Measurements from ENCODE around the gene SCN10A.

SCN10A gene

DNA sequence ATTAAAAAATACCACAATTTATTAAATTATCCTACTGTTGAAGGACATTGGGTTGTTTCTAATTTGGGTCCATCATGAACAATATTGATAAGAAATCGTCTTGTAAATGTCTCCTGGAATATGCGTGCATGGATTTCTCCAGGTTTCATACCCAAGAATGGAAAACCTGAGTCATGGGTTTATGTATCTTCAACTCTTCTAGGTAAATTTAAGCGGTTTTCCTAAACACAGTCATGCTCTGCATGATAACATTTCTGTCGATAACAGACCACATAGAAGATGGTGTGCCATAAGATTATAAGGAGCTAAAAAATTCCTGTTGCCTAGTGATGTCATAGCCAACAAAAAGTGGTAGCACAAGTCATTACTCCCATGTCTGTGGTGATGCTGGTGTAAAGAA is 126.7 kb downstream of the SCN10A start:
- TF ChIP-seq, protein P1, sequence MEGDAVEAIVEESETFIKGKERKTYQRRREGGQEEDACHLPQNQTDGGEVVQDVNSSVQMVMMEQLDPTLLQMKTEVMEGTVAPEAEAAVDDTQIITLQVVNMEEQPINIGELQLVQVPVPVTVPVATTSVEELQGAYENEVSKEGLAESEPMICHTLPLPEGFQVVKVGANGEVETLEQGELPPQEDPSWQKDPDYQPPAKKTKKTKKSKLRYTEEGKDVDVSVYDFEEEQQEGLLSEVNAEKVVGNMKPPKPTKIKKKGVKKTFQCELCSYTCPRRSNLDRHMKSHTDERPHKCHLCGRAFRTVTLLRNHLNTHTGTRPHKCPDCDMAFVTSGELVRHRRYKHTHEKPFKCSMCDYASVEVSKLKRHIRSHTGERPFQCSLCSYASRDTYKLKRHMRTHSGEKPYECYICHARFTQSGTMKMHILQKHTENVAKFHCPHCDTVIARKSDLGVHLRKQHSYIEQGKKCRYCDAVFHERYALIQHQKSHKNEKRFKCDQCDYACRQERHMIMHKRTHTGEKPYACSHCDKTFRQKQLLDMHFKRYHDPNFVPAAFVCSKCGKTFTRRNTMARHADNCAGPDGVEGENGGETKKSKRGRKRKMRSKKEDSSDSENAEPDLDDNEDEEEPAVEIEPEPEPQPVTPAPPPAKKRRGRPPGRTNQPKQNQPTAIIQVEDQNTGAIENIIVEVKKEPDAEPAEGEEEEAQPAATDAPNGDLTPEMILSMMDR (IDR thresholded peaks at IDR 0.05; ENCODE audit: extremely low read depth, insufficient read depth, missing control alignments), result no peak
- no peak for DNase-seq (ENCODE audit: low spot score)
- in situ Hi-C loops (cut with MboI; ENCODE audit: low pct_unique_long_range_greater_than_20kb, low sequenced_read_pairs, unreplicated experiment), result no loop called here

DNA sequence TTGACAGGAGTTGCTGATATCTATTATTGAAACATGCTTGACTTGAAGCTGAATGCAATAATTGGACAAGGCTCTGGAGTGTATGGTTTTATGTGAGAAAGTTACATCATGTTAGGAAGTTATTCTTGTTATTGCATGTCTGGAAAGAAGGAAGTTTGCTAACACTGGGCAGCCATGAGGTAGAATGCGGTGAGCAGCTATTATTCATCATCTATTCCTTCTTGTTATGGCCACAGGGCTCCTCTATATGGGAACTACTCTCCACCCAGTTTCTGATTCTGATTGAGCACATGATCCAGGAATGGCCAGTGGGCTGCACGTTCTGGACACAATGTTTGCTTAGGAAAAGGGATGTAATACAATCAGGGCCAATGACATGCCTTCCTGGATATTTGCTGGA is 128.7 kb downstream of the SCN10A start:
- in situ Hi-C loops (cut with MboI; ENCODE audit: low pct_unique_long_range_greater_than_20kb, low sequenced_read_pairs, unreplicated experiment), result no loop called here
- DNase-seq (ENCODE audit: low spot score), result no peak
- TF ChIP-seq, protein P1 (IDR thresholded peaks at IDR 0.05; ENCODE audit: extremely low read depth, insufficient read depth, missing control alignments), result no peak

DNA sequence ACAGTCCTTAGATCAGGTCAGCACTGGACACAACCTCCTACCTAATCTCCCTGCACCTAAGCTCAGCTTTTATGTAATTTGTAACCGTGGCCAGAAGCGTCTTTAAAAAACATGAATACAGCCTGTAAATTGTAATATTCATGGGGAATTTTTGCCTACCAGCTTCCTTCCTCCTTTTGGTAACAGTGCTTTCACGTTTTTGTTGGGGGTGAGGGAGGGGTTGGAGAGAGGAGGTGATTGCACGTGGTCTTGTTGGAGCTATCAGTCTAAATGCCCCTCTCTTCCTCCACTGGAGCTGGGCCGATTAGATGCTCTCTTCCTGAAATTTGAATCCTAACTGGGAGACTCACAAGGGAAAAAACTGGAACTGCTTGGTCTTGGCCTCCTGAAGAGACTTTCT is 131.5 kb downstream of the SCN10A start:
- TF ChIP-seq, protein P1 (IDR thresholded peaks at IDR 0.05; ENCODE audit: extremely low read depth, insufficient read depth, missing control alignments), result no peak
- in situ Hi-C loops (cut with MboI; ENCODE audit: low pct_unique_long_range_greater_than_20kb, low sequenced_read_pairs, unreplicated experiment), result no loop called here
- no peak for DNase-seq (ENCODE audit: low spot score)

DNA sequence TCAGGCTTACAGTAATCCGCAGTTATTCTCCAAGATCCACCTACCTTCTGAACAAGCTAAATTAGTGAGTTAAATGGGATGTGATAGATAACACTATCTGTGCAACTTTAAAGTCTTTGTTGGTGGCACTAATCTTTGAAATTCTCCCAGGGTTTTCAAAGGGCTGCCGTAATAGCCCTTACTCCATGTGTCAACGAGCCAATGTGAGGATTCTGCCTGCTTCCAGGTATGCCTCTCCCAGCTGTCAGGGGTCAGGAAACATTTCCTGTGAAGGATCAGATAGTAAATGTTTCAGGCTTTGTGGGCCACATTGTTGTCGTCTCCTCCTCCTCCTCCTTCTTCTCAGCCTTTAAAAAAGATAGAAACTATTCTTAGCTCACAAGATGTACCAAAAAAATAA is 146.3 kb downstream of the SCN10A start:
- in situ Hi-C loops (cut with MboI; ENCODE audit: low pct_unique_long_range_greater_than_20kb, low sequenced_read_pairs, unreplicated experiment), result no loop called here
- TF ChIP-seq, protein P1 (IDR thresholded peaks at IDR 0.05; ENCODE audit: extremely low read depth, insufficient read depth, missing control alignments), result no peak
- no peak for DNase-seq (ENCODE audit: low spot score)

DNA sequence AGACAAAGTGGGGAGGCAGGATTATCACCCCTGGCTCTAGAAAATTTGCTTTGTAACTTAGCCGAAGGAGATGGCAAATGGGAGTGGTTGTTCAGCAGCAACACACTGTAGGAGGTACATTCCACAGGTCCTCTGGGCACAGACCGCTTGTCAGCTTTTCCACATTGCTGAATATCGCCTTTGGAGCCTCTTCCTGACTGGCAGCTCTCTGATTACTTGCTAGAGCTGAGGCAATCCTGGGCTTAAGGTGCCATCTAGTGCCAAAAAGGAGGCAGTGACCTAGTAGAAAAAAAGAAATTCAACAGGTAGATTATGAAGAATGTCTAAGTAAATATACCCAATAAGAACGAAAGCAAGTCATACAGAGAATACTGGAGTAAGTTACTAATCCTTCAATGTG is 153.5 kb downstream of the SCN10A start:
- TF ChIP-seq, protein P1 (IDR thresholded peaks at IDR 0.05; ENCODE audit: extremely low read depth, insufficient read depth, missing control alignments), result peak; percentile 33
- in situ Hi-C loops (cut with MboI; ENCODE audit: low pct_unique_long_range_greater_than_20kb, low sequenced_read_pairs, unreplicated experiment), result no loop called here
- DNase-seq (ENCODE audit: low spot score), result no peak

DNA sequence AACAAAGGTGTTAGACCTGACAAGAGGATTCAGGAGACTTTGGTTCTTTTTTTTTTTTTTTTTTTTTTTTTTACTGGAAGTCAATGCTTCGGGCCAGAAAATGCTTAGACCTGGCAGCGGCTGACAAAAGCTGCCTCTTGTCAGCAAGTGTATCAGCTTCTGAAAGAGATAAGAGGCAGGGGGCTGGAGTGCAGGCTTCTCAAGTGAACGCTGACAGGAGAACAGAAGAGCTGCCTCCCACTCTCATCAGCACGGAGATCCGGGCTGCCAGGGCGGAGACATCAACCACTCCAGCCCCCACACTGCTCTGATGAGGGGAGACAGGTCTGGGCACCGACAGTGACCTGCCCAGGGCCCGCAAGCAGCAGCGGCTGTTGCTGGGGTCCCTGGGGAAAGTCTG is 157.2 kb downstream of the SCN10A start:
- TF ChIP-seq, protein P1 (IDR thresholded peaks at IDR 0.05; ENCODE audit: extremely low read depth, insufficient read depth, missing control alignments), result no peak
- in situ Hi-C loops (cut with MboI; ENCODE audit: low pct_unique_long_range_greater_than_20kb, low sequenced_read_pairs, unreplicated experiment), result no loop called here
- DNase-seq (ENCODE audit: low spot score), result no peak

DNA sequence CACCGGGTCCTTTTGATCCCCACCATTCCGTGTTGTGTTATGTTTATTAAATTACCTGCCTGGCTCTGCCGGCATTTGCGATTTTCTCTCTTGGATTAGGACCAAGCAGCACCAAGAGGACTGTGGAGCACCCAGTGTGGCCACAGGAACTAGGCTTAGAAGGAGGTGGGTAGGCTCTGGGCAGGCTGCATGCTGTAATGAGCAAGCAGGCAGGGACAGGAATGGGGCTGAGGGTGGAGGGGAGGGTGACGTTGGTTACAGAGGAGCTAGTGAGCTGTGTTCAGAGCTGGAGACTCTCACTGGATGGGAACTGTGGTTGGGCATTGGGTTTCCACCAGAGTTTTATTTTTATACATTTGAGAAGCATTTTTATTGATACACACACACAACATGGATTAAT is 158.6 kb downstream of the SCN10A start:
- in situ Hi-C loops (cut with MboI; ENCODE audit: low pct_unique_long_range_greater_than_20kb, low sequenced_read_pairs, unreplicated experiment), result no loop called here
- no peak for DNase-seq (ENCODE audit: low spot score)
- TF ChIP-seq, protein P1 (IDR thresholded peaks at IDR 0.05; ENCODE audit: extremely low read depth, insufficient read depth, missing control alignments), result no peak
